DND-41 (cell line): ENCODE results near the gene ZMYND19.

Experiments used
- CTCF ChIP-seq: IDR thresholded peaks from 2 replicates; pipeline ENCODE4 v1.5.1; 2012; ENCODE audit warnings: borderline replicate concordance, low read length, moderate library complexity, mild to moderate bottlenecking; ENCODE audit not compliant: poor library complexity, severe bottlenecking; ENCODE audit errors: extremely low read depth
- EZH2 ChIP-seq: IDR thresholded peaks from 3 replicates; pipeline ENCODE4 v1.6.1; 2012; ENCODE audit warnings: borderline replicate concordance, low read depth, mild to moderate bottlenecking, moderate library complexity, low read length, inconsistent platforms; ENCODE audit not compliant: severe bottlenecking

- TF ChIP-seq CTCF: no peak
- no peak for TF ChIP-seq EZH2
Observed at GRCh38 chr9:137580954-137581322, 9.4 kb downstream of the ZMYND19 start.
